Adrenal gland (tissue), 19 donors: ENCODE results near the gene KRTAP2-4. TPM values are rescaled to one million over a fixed set of nuclear protein-coding genes. Genes with fewer than 3 reads are reported as not detected.
"Not testable (repeated sequence)": the region's sequence is repeated elsewhere in the genome, so short reads cannot be mapped to it uniquely, and the experiment has no call there.

Source experiments
- DNase-seq, 7 donors: peaks; one replicate each; pipeline ENCODE4 v3.0.0-alpha.2; 2019 to 2020
- H3K27ac ChIP-seq, 5 donors: fragments of 200-600 bp; sonication (generic) in 4 of 5; 1 replicate in 3 of 5; 2 replicates in 2 of 5; pipeline versions ENCODE4 v1.5.1 to v1.8.0; 2016 to 2020; ENCODE audit warnings: mild to moderate bottlenecking in 1 of 5
- H3K27me3 ChIP-seq: fragments of 200-600 bp; 2 replicates; pipeline ENCODE4 v1.8.0; 2021
- H3K36me3 ChIP-seq, 2 donors: fragments of 200-600 bp; replicated peaks in 1 of 2; 1 replicate in 1 of 2; 2 replicates in 1 of 2; pipeline versions ENCODE4 v1.5.1 to v1.8.0; 2018 to 2022
- H3K4me1 ChIP-seq, 2 donors: fragments of 200-600 bp; replicated peaks in 1 of 2; 1 replicate in 1 of 2; 2 replicates in 1 of 2; pipeline versions ENCODE4 v1.5.1 to v1.8.0; 2018 to 2021
- H3K4me3 ChIP-seq, 4 donors: fragments of 200-600 bp; sonication (generic) in 3 of 4; one replicate each; pipeline ENCODE4 v1.5.1; 2016 to 2018
- H3K9me3 ChIP-seq, 3 donors: fragments of 200-600 bp; sonication (generic) in 1 of 3; replicated peaks in 1 of 3; 1 replicate in 2 of 3; 2 replicates in 1 of 3; pipeline versions ENCODE4 v1.5.1 to v1.8.0; 2016 to 2021
- POLR2A ChIP-seq, 2 donors: fragments of 450-650 bp; IDR thresholded peaks; one replicate each; pipeline ENCODE4 v1.6.1; 2017; ENCODE audit warnings: antibody characterized with exemption in 2 of 2, mild to moderate bottlenecking in 2 of 2, moderate library complexity in 1 of 2
- WGBS, 4 donors: extraction: QIAGEN DNeasy Blood & Tissue Kit in 2 of 4; methylation state at CpG; one replicate each; pipeline versions ENCODE4 v1.1.5 to v1.1.7; 2013 to 2017; 5-methylcytosine and 5-hydroxymethylcytosine counted together
- intact Hi-C, 2 donors: fragments of 100-400 bp; cut with DNase I; formaldehyde crosslinking; loops; one replicate each; pipeline versions ENCODE4 v1.14.1 to v1.15.0; 2022 to 2023
- long read RNA-seq, 10 donors: library from polyadenylated mRNA in 3 of 10; unstranded in 2 of 10; stranded (forward) in 1 of 10; transcript quantifications; one replicate each; pipeline ENCODE4 v2.0.0 and lab custom pipeline, GENCODE V29; 2021 to 2026
- polyA plus RNA-seq, 3 donors: library from polyadenylated mRNA; stranded (reverse); fragments of 200-250 nt in 2 of 3; fragments of 350-450 nt in 1 of 3; fragmentation: Illumina TruSeq in 1 of 3; extraction: RNeasy Lipid Tissue Mini Kit (QIAGEN cat#74804) in 1 of 3; gene quantifications; one replicate each; pipeline ENCODE4 v1.2.3, GENCODE V29; 2013 to 2014
- total RNA-seq, 9 donors: library from RNA; depleted of rRNA in 4 of 9; stranded (reverse); fragments of >200 nt in 4 of 9; fragments of 120-200 nt in 1 of 9; fragmentation: NEBNext Ultra II Directional in 1 of 9; extraction: Animal tissue kit (Norgen Biotek cat#: 25700) in 1 of 9; gene quantifications; one replicate each; pipeline versions ENCODE4 v1.1.0 to v1.2.4, GENCODE V29; 2013 to 2023
- TF ChIP-seq, protein P1 (sequence below), 6 experiments: fragments of 450-650 bp in 4 of 6; fragments of 200-600 bp in 2 of 6; sonication (generic) in 1 of 6; IDR thresholded peaks; 1 replicate in 5 of 6; 2 replicates in 1 of 6; pipeline versions ENCODE4 v1.5.1 to v1.8.0; 2016 to 2021; ENCODE audit warnings: antibody characterized with exemption in 6 of 6, mild to moderate bottlenecking in 2 of 6, moderate library complexity in 1 of 6
- donor health status: healthy with polysubstance abuse.
- donor health status: Bipolar disorder and iron deficiency.
- donor health status: DM: yes; HTN: yes; CAD: no.
- donor health status: DM: no; HTN: no; CAD: no.
- donor health status: DM: no; HTN: no; CAD: no.
- donor health status: DM: yes; HTN: yes; CAD: no.

The KRTAP2-4 gene, protein sequence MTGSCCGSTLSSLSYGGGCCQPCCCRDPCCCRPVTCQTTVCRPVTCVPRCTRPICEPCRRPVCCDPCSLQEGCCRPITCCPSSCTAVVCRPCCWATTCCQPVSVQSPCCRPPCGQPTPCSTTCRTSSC
- not detected for total RNA-seq
- polyA plus RNA-seq, result not detected
- long read RNA-seq, donor 1, result 0 reads
- long read RNA-seq, donor 2, result 0 reads
- long read RNA-seq, donor 3, result 0 reads
- long read RNA-seq, donor 4, result 0 reads
- long read RNA-seq, donor 5, result 0 reads
- long read RNA-seq, donor 6, result 0 reads
- long read RNA-seq, donor 7, result 0 reads
- long read RNA-seq, donor 8, result 0 reads
- long read RNA-seq, donor 9, result 0 reads
- long read RNA-seq, donor 10, result 0 reads

DNA sequence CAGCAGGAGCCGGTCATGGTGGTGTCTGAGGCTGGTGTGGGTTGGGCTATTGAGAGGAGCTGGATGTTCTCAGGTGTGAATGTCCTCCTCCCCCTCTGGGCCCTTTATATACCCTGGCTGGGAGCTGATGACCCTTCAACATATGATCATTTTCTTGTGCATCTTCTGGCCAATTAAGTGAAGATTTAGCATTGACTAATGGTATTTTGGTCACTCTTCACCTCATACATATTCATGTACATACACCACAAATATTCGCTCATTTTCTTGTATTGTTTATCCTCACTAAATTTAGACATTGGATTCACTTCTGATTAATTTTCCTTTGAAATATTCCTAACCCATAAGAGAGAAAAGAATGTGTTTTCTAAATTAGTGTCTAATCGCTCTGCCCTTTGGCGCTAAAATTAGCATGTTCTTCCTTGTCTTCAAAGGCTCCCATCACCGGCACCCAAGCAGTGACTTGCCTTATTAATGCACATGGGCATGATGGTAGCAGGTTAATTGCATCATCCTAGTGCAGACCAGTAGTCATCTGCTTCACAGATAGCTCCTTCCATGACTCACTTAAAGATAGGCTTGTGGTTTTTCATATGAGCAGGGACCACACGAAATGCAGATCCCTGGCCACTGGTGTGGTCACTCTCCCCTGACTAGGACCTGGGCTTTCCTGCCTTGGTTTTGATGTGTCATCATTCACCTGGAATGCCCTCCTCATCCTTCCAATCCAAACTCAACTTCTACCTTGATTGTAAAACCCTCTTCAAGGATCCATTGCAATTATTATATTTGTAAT lies at the start of gene KRTAP2-4:
Gene KRTAP2-4 (minus strand): TSS at position 51 of the 796 bp plus-strand sequence. CDS start 34 bp downstream, at position 17.
- H3K27me3 ChIP-seq, result no peaks in the 10 kb centered on the region
- no peaks in the 10 kb centered on the region for H3K36me3 ChIP-seq
- no peak within 1 kb of the TSS for H3K27ac ChIP-seq
- no peak within 1 kb of the TSS for H3K4me3 ChIP-seq
- DNase-seq, result no peak
- no peaks in the 10 kb centered on the region for H3K9me3 ChIP-seq
- TF ChIP-seq, protein P1, sequence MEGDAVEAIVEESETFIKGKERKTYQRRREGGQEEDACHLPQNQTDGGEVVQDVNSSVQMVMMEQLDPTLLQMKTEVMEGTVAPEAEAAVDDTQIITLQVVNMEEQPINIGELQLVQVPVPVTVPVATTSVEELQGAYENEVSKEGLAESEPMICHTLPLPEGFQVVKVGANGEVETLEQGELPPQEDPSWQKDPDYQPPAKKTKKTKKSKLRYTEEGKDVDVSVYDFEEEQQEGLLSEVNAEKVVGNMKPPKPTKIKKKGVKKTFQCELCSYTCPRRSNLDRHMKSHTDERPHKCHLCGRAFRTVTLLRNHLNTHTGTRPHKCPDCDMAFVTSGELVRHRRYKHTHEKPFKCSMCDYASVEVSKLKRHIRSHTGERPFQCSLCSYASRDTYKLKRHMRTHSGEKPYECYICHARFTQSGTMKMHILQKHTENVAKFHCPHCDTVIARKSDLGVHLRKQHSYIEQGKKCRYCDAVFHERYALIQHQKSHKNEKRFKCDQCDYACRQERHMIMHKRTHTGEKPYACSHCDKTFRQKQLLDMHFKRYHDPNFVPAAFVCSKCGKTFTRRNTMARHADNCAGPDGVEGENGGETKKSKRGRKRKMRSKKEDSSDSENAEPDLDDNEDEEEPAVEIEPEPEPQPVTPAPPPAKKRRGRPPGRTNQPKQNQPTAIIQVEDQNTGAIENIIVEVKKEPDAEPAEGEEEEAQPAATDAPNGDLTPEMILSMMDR (IDR thresholded peaks at IDR 0.05), result no peak
- no peak for TF ChIP-seq POLR2A (IDR thresholded peaks at IDR 0.05)
- no peaks in the 10 kb centered on the region for H3K4me1 ChIP-seq
- intact Hi-C loops, result no loop called here
- WGBS, 4 donors, result 86 to 94% (median 88%) methylated on average over 5 to 6 of the region's 6 CpGs

DNA sequence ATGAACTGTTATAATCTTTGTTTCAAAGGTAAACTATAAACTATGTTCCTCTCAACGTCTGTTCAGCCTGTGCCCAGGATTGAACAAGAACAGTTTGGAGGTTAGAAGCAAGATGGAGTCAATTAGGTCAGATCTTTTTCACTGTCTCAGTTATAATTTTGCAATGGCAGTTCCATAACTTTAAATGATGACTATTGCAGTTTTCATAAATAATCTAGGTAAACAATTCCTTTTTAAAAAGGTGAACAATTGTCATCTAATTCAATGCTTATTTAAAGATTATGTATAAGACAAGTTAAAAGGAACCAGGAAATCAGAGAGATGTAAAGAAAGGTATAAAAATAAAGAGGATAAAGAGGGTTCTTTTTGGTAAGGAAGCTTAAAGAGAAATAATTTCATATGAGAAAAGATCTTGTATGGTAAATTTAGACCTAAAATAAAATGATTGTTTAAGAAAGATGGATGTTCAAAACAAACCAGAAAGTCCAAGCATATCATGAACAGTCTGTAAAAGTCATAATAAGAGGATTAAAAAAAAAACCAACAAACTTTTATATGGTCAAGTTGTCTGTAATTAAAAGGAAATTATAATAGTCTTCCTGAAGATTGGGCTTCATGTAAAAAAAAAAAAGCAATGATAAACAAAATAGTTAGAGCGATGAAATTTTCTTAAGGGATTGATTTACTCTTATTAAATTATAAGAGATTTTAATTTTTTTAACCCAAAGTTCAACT lies 45.6 kb upstream of the KRTAP2-4 start:
- WGBS, 4 donors, result 64 to 77% (median 71%) methylated on average over 2 of the region's 2 CpGs

DNA sequence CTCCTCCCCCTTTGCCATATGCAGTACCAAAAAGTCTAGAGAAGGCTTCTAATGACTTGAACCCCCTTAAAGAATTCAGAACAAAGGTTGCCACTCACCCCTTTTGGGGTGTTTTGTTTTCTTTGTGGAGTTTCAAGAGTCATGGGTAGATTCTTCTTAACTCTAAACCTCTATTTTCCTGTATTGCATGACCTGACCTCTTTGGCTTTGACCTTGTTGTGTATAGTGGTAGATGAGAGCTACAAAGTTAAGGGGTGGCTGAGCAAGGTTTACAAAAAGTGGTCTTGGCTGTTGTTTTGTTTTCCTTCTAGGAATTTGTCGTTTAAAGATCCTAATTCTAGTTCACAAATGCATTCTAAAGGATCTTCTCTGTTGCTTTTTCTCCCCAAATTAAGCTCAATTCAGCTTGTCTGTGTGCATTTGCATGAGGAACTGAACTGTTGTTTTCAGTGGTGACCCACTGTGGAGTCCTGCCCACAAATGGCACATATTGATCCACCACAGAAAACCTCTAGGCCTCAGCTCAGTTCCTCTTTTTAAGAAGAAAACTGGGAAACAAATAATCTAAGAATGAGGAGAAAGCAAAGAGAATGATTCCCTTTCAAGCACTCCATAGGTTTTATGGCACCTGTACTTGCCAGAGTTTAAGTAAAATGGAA lies 43.2 kb upstream of the KRTAP2-4 start:
- H3K36me3 ChIP-seq, H3K27ac ChIP-seq, H3K4me3 ChIP-seq, DNase-seq, intact Hi-C loops, H3K4me1 ChIP-seq, H3K9me3 ChIP-seq, H3K27me3 ChIP-seq: not testable (repeated sequence)
- 0 to 61% (median 21%) methylated on average over 1 of the region's 1 CpG for WGBS, 4 donors

More for the DNA sequence above, 45.6 kb upstream of the KRTAP2-4 start:
- H3K27me3 ChIP-seq, result no peaks in the 10 kb centered on the region
- peaks cover 0 to 5% (median 0%) of the 10 kb centered on the region in 3 donors for H3K9me3 ChIP-seq
- H3K4me3 ChIP-seq, result no peak overlapping the region
- intact Hi-C loops, result no loop called here
- TF ChIP-seq, protein P1 (IDR thresholded peaks at IDR 0.05), result no peak
- TF ChIP-seq POLR2A (IDR thresholded peaks at IDR 0.05), result no peak
- H3K27ac ChIP-seq, result no peak overlapping the region
- no peak for DNase-seq
- H3K36me3 ChIP-seq, result no peaks in the 10 kb centered on the region
- H3K4me1 ChIP-seq, result no peaks in the 10 kb centered on the region

DNA sequence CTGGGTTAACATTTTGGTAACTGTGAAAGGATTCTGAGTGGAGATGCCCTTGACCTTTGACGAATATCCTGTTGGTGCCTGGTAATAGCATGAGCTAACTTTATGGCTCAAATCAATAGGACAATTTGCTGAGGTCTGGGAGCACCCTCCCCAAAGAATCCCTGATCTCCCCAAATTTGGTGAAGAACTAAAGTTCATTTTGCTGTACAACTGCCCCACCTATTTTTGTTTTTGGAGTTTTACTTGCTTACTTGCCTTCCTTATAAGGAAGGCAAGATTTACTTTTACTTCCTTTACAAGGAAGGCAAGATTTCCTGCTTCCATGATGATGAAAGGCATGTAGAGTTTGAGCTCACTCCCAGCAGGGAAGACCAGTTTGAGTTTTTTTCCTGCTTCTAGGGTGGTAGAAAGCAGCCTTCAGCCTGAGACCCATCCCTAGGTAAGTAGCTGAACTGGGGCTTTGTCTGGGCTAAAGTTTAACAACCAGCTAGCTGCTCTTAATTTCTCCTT lies 42.3 kb upstream of the KRTAP2-4 start:
- H3K36me3 ChIP-seq, result no peaks in the 10 kb centered on the region
- H3K27me3 ChIP-seq, result no peaks in the 10 kb centered on the region
- TF ChIP-seq, protein P1 (IDR thresholded peaks at IDR 0.05), result no peak
- TF ChIP-seq POLR2A (IDR thresholded peaks at IDR 0.05), result no peak
- 29 to 40% (median 37%) methylated on average over 1 of the region's 1 CpG for WGBS, 4 donors
- peaks cover 0 to 1% (median 0%) of the 10 kb centered on the region in 3 donors for H3K9me3 ChIP-seq
- no peak for DNase-seq
- intact Hi-C loops, result no loop called here
- H3K4me1 ChIP-seq, result no peaks in the 10 kb centered on the region
- H3K27ac ChIP-seq, result no peak overlapping the region
- H3K4me3 ChIP-seq, result no peak overlapping the region

DNA sequence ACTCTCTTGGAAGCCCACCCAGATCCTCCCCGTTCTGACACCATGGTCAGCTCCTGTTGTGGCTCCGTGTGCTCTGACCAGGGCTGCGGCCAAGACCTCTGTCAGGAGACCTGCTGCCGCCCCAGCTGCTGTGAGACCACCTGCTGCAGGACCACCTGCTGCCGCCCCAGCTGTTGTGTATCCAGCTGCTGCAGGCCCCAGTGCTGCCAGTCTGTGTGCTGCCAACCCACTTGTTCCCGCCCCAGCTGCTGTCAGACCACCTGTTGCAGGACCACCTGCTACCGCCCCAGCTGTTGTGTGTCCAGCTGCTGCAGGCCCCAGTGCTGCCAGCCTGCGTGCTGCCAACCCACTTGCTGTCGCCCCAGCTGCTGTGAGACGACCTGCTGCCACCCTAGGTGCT lies 39.7 kb upstream of the KRTAP2-4 start, which contains the start of gene KRTAP4-9:
Gene KRTAP4-9 (plus strand): TSS at position 43 of the 400 bp plus-strand sequence. CDS start 0 bp downstream, at position 43.
- H3K36me3 ChIP-seq, H3K4me3 ChIP-seq, H3K27me3 ChIP-seq, H3K27ac ChIP-seq, H3K4me1 ChIP-seq, DNase-seq, intact Hi-C loops, H3K9me3 ChIP-seq: not testable (repeated sequence)
- WGBS, 4 donors, result 68 to 77% (median 76%) methylated on average over 5 to 10 of the region's 10 CpGs; no CpG with 5 or more reads in 1 of the 4 donors

DNA sequence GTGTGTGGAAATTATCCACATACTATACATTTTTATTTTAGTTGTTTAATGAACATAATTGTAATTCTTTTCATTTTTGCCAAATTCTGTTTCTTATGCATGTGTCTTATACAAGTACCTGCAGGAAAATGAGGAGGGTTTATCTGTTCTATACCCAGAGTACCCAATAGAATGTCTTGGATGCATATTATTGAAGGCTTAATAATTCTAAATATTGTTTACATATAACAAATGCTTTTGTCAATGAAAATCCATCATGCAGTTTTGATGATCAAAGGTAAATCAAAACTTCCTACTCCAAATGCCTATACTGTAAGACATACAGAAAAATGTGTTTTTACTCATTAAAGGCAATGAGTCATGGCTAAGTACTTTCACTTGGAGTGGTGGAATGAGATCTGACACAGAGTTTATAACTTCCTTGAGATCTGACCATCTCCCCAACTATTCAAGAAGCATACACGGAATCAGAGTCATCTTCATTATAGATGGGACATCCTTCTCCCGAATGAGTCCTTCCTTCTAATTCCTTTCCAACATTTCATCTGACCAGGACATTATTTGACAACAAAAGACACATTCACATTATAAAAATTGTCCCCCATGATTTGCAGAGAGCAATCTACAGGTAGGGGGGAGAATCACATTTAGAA lies 38.8 kb upstream of the KRTAP2-4 start:
- H3K27me3 ChIP-seq, intact Hi-C loops, H3K4me1 ChIP-seq, H3K4me3 ChIP-seq, H3K9me3 ChIP-seq, H3K27ac ChIP-seq, DNase-seq, H3K36me3 ChIP-seq: not testable (repeated sequence)
- WGBS, 4 donors, result 63 to 71% (median 69%) methylated on average over 2 of the region's 2 CpGs
